ENCODE results near the gene LHX4.

Gene LHX4

DNA sequence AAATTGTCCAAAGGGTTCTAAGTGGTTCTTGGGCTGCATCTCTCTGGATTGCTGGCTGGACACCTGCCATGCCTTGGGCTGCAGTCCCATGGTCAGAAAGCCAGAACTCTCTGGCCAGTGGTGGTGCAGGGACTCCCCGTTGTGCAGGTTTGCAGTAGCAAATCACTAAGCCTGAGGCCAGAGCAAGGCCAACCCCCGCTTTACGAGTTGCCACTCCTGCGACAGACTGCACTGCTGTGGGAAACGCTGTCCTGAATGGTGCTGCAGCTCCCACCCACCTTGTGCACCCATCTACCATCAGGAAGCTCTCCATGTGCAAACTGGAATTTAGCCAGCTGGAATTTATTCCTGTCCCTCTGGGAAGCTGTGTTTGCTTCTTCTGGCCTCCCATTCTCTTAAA is 45.7 kb downstream of the LHX4 start:
- WGBS (ENCODE audit: insufficient coverage, insufficient read length), result no CpG with 5 or more reads among the region's 5 CpGs
- Histone ChIP-seq H3K27me3 (ENCODE audit: control insufficient read depth, insufficient read depth, low read length) (no peaks in the 10 kb centered on the region), H3K4me3 (ENCODE audit: low read length) (no peak overlapping the region), H3K27ac (ENCODE audit: low read length) (no peak overlapping the region), H3K4me1 (ENCODE audit: control insufficient read depth, insufficient read depth, low read length) (peaks cover 8% of the 10 kb centered on the region), H3K9me3 (ENCODE audit: control insufficient read depth, insufficient read depth, low read length) (no peaks in the 10 kb centered on the region), H3K36me3 (ENCODE audit: control insufficient read depth, insufficient read depth, low read length) (0 out of 2 replicates have a peak, but pooled peaks cover 2% of the 10 kb centered on the region)
- DNase-seq (ENCODE audit: low read depth, low spot score), result no peak

DNA sequence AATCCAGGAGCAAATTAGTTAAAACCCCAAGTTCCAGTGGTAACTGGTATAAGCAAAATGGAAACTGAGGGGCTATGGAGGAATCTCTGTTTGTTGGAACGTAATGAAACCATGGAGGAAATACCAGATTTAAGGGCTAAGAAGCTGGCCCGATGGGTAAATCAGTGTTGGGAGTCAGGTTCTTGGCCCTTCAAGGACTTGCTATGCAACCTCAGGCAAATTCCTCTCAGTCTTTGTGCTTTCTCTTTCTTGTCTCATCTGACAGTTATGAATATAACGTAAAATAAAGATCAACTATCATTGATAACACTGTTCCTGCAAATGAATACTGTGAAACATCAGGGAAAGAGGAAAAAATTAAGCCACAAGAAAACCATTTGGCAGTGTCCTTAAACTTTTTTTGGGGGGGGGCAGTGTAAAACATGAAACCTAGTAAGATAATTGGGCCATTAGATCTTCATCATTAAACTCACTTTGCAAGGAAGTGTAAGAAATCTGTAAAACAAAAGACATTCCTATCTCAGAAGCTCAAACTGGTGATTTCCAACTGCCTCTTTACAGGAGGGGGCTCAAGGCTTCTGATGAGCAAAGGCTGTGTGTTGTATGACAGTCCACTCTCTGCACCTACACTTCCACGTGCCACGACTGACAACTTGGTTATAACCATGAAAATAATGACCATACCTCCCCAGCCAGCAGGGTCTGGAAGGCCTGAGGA is 47.6 kb downstream of the LHX4 start:
- Histone ChIP-seq H3K4me1 (ENCODE audit: control insufficient read depth, insufficient read depth, low read length) (peaks cover 5% of the 10 kb centered on the region), H3K27ac (ENCODE audit: low read length) (no peak overlapping the region), H3K9me3 (ENCODE audit: control insufficient read depth, insufficient read depth, low read length) (no peaks in the 10 kb centered on the region), H3K4me3 (ENCODE audit: low read length) (no peak overlapping the region), H3K27me3 (ENCODE audit: control insufficient read depth, insufficient read depth, low read length) (no peaks in the 10 kb centered on the region), H3K36me3 (ENCODE audit: control insufficient read depth, insufficient read depth, low read length) (0 out of 2 replicates have a peak, but pooled peaks cover 2% of the 10 kb centered on the region)
- WGBS (ENCODE audit: insufficient coverage, insufficient read length), result no CpG with 5 or more reads among the region's 5 CpGs
- no peak for DNase-seq (ENCODE audit: low read depth, low spot score)

GRCh38 chr1:180278194-180278515 is 48.1 kb downstream of the LHX4 start:
- DNase-seq (ENCODE audit: low read depth, low spot score), result no peak
- no CpG with 5 or more reads among the region's 2 CpGs for WGBS (ENCODE audit: insufficient coverage, insufficient read length)
- Histone ChIP-seq H3K4me1 (ENCODE audit: control insufficient read depth, insufficient read depth, low read length) (peaks cover 5% of the 10 kb centered on the region), H3K9me3 (ENCODE audit: control insufficient read depth, insufficient read depth, low read length) (no peaks in the 10 kb centered on the region), H3K27me3 (ENCODE audit: control insufficient read depth, insufficient read depth, low read length) (no peaks in the 10 kb centered on the region), H3K4me3 (ENCODE audit: low read length) (no peak overlapping the region), H3K27ac (ENCODE audit: low read length) (no peak overlapping the region), H3K36me3 (ENCODE audit: control insufficient read depth, insufficient read depth, low read length) (0 out of 2 replicates have a peak, but pooled peaks cover 2% of the 10 kb centered on the region)

DNA sequence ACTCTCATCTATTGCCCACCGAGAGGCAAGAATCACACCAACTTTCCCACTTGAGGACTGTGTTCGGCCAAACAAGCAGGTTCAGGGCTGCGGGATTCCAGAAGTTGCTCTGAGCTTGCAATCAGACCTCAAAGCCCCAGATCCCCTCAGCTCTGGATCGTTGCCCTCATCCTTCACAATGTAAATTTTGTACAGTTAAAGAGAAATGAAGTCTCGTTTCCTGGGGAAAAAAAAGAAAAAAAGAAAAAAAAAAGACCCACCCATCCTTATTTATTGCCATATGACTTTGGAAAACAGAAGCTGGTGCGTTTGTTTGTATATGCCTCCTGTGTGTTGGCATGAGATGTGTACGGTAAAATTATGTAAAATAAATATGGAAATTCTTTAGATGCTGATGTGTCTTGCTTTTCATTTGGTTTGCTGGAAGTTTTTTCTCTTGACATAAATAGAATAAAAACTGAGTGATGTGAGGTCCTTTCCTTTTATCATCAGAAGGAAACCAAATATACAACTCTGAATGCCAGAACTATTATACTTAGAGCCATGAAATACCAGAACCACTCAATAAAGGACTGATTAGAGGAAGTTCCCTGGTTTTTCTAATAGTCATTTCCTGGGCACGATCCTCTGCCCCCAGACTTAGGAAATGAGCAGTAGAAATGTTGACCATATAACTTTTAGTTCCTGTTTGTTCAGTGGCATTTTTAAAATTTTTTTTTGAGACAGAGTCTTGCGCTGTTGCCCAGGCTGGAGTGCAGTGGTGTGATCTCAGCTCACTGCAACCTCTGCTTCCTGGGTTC is 48.7 kb downstream of the LHX4 start:
- peaks cover 5% of the 10 kb centered on the region for H3K4me1 ChIP-seq (ENCODE audit: control insufficient read depth, insufficient read depth, low read length)
- no peak overlapping the region for H3K27ac ChIP-seq (ENCODE audit: low read length)
- WGBS (ENCODE audit: insufficient coverage, insufficient read length), result 100% methylated on average over 1 of the region's 9 CpGs
- no peak overlapping the region for H3K4me3 ChIP-seq (ENCODE audit: low read length)
- 0 out of 2 replicates have a peak, but pooled peaks cover 2% of the 10 kb centered on the region for H3K36me3 ChIP-seq (ENCODE audit: control insufficient read depth, insufficient read depth, low read length)
- no peaks in the 10 kb centered on the region for H3K27me3 ChIP-seq (ENCODE audit: control insufficient read depth, insufficient read depth, low read length)
- DNase-seq (ENCODE audit: low read depth, low spot score), result no peak
- H3K9me3 ChIP-seq (ENCODE audit: control insufficient read depth, insufficient read depth, low read length), result no peaks in the 10 kb centered on the region

DNA sequence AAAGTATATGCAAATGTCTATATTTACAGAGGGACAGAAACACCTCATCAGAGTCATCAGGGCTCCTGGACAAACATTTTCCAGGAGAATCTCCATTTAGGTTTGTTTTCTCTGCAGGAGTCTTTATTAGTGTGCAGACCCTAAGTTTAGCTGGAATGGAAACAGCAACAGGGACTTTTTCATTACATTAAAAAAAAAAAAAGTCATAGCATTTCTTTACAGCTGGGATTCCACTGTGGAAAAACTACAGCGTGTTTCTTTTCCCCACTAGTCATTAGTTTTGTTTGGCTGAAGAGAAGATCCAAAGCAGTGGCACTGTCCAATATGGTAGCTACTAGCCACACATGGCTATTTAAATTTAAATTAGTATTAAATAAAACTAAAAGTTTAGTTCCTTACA is 49.6 kb downstream of the LHX4 start:
- Histone ChIP-seq H3K4me3 (ENCODE audit: low read length) (no peak overlapping the region), H3K4me1 (ENCODE audit: control insufficient read depth, insufficient read depth, low read length) (peaks cover 5% of the 10 kb centered on the region), H3K9me3 (ENCODE audit: control insufficient read depth, insufficient read depth, low read length) (no peaks in the 10 kb centered on the region), H3K36me3 (ENCODE audit: control insufficient read depth, insufficient read depth, low read length) (0 out of 2 replicates have a peak, but pooled peaks cover 1% of the 10 kb centered on the region), H3K27me3 (ENCODE audit: control insufficient read depth, insufficient read depth, low read length) (no peaks in the 10 kb centered on the region), H3K27ac (ENCODE audit: low read length) (no peak overlapping the region)
- no CpG with 5 or more reads among the region's 1 CpG for WGBS (ENCODE audit: insufficient coverage, insufficient read length)
- DNase-seq (ENCODE audit: low read depth, low spot score), result no peak

GRCh38 chr1:180280617-180281016 is 50.6 kb downstream of the LHX4 start:
- H3K4me1 ChIP-seq (ENCODE audit: control insufficient read depth, insufficient read depth, low read length), result peaks cover 5% of the 10 kb centered on the region
- H3K27ac ChIP-seq (ENCODE audit: low read length), result no peak overlapping the region
- no peak for DNase-seq (ENCODE audit: low read depth, low spot score)
- no CpG with 5 or more reads among the region's 2 CpGs for WGBS (ENCODE audit: insufficient coverage, insufficient read length)
- no peaks in the 10 kb centered on the region for H3K27me3 ChIP-seq (ENCODE audit: control insufficient read depth, insufficient read depth, low read length)
- H3K36me3 ChIP-seq (ENCODE audit: control insufficient read depth, insufficient read depth, low read length), result no peaks in the 10 kb centered on the region
- no peaks in the 10 kb centered on the region for H3K9me3 ChIP-seq (ENCODE audit: control insufficient read depth, insufficient read depth, low read length)
- H3K4me3 ChIP-seq (ENCODE audit: low read length), result no peak overlapping the region

DNA sequence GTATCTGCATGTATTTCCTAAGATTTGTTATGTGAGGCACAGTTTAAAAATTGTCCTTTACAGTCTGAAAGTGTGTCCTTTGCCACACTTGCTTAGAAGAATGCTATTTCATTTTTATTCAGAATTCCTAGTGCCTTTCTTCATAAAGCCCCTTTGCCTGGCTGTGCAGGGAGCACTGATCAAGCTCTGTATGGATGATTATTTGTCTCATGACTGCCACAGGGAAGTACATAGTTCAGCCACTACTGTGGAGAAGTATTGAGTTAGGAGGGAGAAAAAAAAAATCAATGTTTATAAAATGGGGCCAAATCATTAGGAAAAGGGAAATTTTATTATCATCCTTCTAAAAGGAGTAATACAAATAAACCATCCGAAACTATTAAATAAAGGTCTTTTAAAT is 51.4 kb downstream of the LHX4 start:
- Histone ChIP-seq H3K4me1 (ENCODE audit: control insufficient read depth, insufficient read depth, low read length) (peaks cover 5% of the 10 kb centered on the region), H3K36me3 (ENCODE audit: control insufficient read depth, insufficient read depth, low read length) (no peaks in the 10 kb centered on the region)
- no CpG with 5 or more reads among the region's 1 CpG for WGBS (ENCODE audit: insufficient coverage, insufficient read length)

GRCh38 chr1:180282401-180283044 is 52.5 kb downstream of the LHX4 start:
- no peak for DNase-seq (ENCODE audit: low read depth, low spot score)
- Histone ChIP-seq H3K27me3 (ENCODE audit: control insufficient read depth, insufficient read depth, low read length) (no peaks in the 10 kb centered on the region), H3K36me3 (ENCODE audit: control insufficient read depth, insufficient read depth, low read length) (no peaks in the 10 kb centered on the region), H3K4me3 (ENCODE audit: low read length) (no peak overlapping the region), H3K27ac (ENCODE audit: low read length) (no peak overlapping the region), H3K4me1 (ENCODE audit: control insufficient read depth, insufficient read depth, low read length) (peaks cover 5% of the 10 kb centered on the region), H3K9me3 (ENCODE audit: control insufficient read depth, insufficient read depth, low read length) (no peaks in the 10 kb centered on the region)
- no CpG with 5 or more reads among the region's 5 CpGs for WGBS (ENCODE audit: insufficient coverage, insufficient read length)

More for the DNA sequence above, 51.4 kb downstream of the LHX4 start:
- H3K27ac ChIP-seq (ENCODE audit: low read length), result no peak overlapping the region
- no peaks in the 10 kb centered on the region for H3K27me3 ChIP-seq (ENCODE audit: control insufficient read depth, insufficient read depth, low read length)
- no peak overlapping the region for H3K4me3 ChIP-seq (ENCODE audit: low read length)
- H3K9me3 ChIP-seq (ENCODE audit: control insufficient read depth, insufficient read depth, low read length), result no peaks in the 10 kb centered on the region
- no peak for DNase-seq (ENCODE audit: low read depth, low spot score)

- Histone ChIP-seq H3K36me3 (ENCODE audit: control insufficient read depth, insufficient read depth, low read length) (no peaks in the 10 kb centered on the region), H3K27ac (ENCODE audit: low read length) (no peak overlapping the region), H3K4me1 (ENCODE audit: control insufficient read depth, insufficient read depth, low read length) (peaks cover 4% of the 10 kb centered on the region), H3K27me3 (ENCODE audit: control insufficient read depth, insufficient read depth, low read length) (no peaks in the 10 kb centered on the region), H3K4me3 (ENCODE audit: low read length) (no peak overlapping the region), H3K9me3 (ENCODE audit: control insufficient read depth, insufficient read depth, low read length) (no peaks in the 10 kb centered on the region)
- WGBS (ENCODE audit: insufficient coverage, insufficient read length), result no CpG with 5 or more reads among the region's 4 CpGs
- no peak for DNase-seq (ENCODE audit: low read depth, low spot score)
Observed at GRCh38 chr1:180283098-180283497, 53.0 kb downstream of the LHX4 start.

DNA sequence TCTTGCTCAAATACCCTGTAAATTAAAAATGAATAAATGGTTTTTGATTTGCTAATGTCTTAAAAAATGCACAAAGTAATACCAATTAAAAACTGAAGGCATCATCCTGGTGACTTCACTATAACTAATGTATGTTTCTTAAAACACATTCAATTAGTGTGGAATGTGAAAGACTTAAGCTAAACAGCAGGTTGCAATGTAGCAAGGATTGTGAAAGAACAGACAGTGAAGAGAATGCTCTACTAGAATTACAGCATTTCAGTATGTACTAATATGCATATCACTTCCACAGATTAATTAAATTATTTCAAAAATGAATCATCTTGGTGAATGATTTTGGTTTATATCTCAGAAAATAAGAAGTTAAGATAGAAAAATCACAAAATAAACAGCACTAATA is 56.4 kb downstream of the LHX4 start:
- H3K27ac ChIP-seq (ENCODE audit: low read length), result no peak overlapping the region
- H3K4me1 ChIP-seq (ENCODE audit: control insufficient read depth, insufficient read depth, low read length), result no peaks in the 10 kb centered on the region
- H3K36me3 ChIP-seq (ENCODE audit: control insufficient read depth, insufficient read depth, low read length), result no peaks in the 10 kb centered on the region
- DNase-seq (ENCODE audit: low read depth, low spot score), result no peak
- no peaks in the 10 kb centered on the region for H3K9me3 ChIP-seq (ENCODE audit: control insufficient read depth, insufficient read depth, low read length)
- H3K4me3 ChIP-seq (ENCODE audit: low read length), result no peak overlapping the region
- H3K27me3 ChIP-seq (ENCODE audit: control insufficient read depth, insufficient read depth, low read length), result no peaks in the 10 kb centered on the region

Measured in iPS DF 6.9 (cell line).